Mucosa of descending colon (tissue), 3 donors: Measurements from ENCODE around the gene CLIC5. TPM values are rescaled to one million over a fixed set of nuclear protein-coding genes. Genes with fewer than 3 reads are reported as not detected.
A peak's percentile ranks its signal among the peaks of the same experiment; 100 is the strongest.

Experiments
- ATAC-seq: fragments of 200-7000 bp; cut with Tn5 transposase; one replicate; pipeline ENCODE4 v1.9.1; 2020; ENCODE audit warnings: mild to moderate bottlenecking, moderate library complexity
- DNase-seq, 3 donors: peaks; one replicate each; pipeline ENCODE4 v3.0.0-alpha.2; 2020
- H3K36me3 ChIP-seq: fragments of 200-600 bp; one replicate; pipeline ENCODE4 v1.8.0; 2021; ENCODE audit warnings: low read depth, mild to moderate bottlenecking
- H3K4me1 ChIP-seq: fragments of 200-600 bp; one replicate; pipeline ENCODE4 v1.8.0; 2021; ENCODE audit warnings: low read depth, mild to moderate bottlenecking
- H3K4me3 ChIP-seq: fragments of 200-600 bp; one replicate; pipeline ENCODE4 v1.8.0; 2021; ENCODE audit warnings: mild to moderate bottlenecking
- H3K9me3 ChIP-seq: fragments of 200-600 bp; one replicate; pipeline ENCODE4 v1.8.0; 2021; ENCODE audit warnings: mild to moderate bottlenecking
- CTCF ChIP-seq: fragments of 200-600 bp; IDR thresholded peaks from one replicate; pipeline ENCODE4 v1.8.0; 2022; ENCODE audit warnings: antibody characterized with exemption, mild to moderate bottlenecking
- intact Hi-C, 2 donors: fragments of 100-400 bp; cut with DNase I in 1 of 2; cut with micrococcal nuclease in 1 of 2; formaldehyde crosslinking; loops; one replicate each; pipeline versions ENCODE4 v1.11.0 to v1.11.1; 2022; cut with DNase I, micrococcal nuclease
- total RNA-seq, 3 donors: library from RNA; stranded (reverse); fragmentation: NEBNext Ultra II Directional in 2 of 3; extraction: Animal tissue kit (Norgen Biotek cat#: 25700) in 2 of 3; gene quantifications; one replicate each; pipeline versions ENCODE4 v1.2.1 to v1.2.4, GENCODE V29; 2021 to 2023
- donor health status: DM: no; HTN: no; CAD: no; lungs with moderate emphysema.
- donor health status: DM: no; HTN: no; CAD: no.
- donor health status: DM: no; HTN: yes; CAD: no.

Gene CLIC5
- total RNA-seq, 3 donors from 2014 or later, result 149 to 242 (median 215) TPM

DNA sequence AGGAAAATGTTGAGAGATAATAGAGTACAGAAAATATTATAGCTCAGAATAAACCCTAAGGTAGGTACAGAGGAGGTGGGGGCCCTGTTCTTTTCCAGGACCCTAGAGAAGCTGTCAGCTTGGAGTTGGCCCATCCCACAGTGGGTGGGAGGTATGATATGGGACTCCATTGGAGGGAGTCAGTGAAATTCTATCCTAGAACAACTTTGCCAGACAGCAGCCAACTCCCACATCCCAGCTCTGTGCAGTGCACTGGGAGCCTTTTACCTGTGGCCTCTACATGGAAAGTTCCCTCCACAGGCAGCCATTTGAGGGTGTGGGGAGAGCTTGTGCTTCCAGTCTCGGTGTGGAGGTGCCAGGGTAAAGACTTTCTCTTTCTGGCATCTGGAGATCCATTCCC is 36.8 kb upstream of the CLIC5 start:
- DNase-seq (peak in 2 of 3 donors; percentile 36 to 41), ATAC-seq (peak; percentile 2)
- intact Hi-C loops, result no loop called here
- no peaks in the 10 kb centered on the region for H3K9me3 ChIP-seq
- no peak for TF ChIP-seq CTCF
- no peaks in the 10 kb centered on the region for H3K36me3 ChIP-seq
- H3K4me1 ChIP-seq, result peaks cover 48% of the 10 kb centered on the region
- H3K4me3 ChIP-seq, result no peak overlapping the region

DNA sequence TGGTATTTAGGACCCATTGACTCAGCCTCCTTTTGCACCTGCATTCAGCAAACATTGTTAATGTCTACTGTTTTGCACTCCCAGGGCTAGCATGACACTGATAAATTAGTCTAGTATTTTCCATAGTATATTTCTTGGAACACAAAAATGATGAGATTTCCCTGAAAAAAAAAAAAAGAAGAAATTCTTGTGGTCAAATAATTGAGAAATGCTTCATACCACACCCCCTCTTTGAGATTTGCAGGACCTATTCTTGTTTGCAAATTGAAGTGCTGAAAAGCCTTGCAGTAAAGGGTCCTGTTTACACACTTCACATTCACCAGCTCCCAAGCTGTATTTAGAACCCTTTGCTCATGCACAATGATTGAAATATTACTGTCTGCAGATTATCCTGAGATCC is 36.3 kb upstream of the CLIC5 start:
- H3K36me3 ChIP-seq, result no peaks in the 10 kb centered on the region
- no peak for ATAC-seq
- DNase-seq, result no peak
- intact Hi-C loops, result no loop called here
- no peaks in the 10 kb centered on the region for H3K9me3 ChIP-seq
- no peak overlapping the region for H3K4me3 ChIP-seq
- peaks cover 48% of the 10 kb centered on the region for H3K4me1 ChIP-seq
- no peak for TF ChIP-seq CTCF

- H3K4me1 ChIP-seq, result peaks cover 43% of the 10 kb centered on the region
- no peak for TF ChIP-seq CTCF
- no peaks in the 10 kb centered on the region for H3K9me3 ChIP-seq
- no peak for DNase-seq
- no peak for ATAC-seq
- H3K36me3 ChIP-seq, result no peaks in the 10 kb centered on the region
- no peak overlapping the region for H3K4me3 ChIP-seq
- intact Hi-C loops, result no loop called here
These were observed 35.3 kb upstream of the CLIC5 start for GRCh38 chr6:46050845-46051405.

- H3K9me3 ChIP-seq, result no peaks in the 10 kb centered on the region
- DNase-seq (no peak), ATAC-seq (no peak)
- TF ChIP-seq CTCF, result no peak
- peaks cover 24% of the 10 kb centered on the region for H3K4me1 ChIP-seq
- no peaks in the 10 kb centered on the region for H3K36me3 ChIP-seq
- no peak overlapping the region for H3K4me3 ChIP-seq
- intact Hi-C loops, result no loop called here
These were observed 33.1 kb upstream of the CLIC5 start for GRCh38 chr6:46048646-46049297.

DNA sequence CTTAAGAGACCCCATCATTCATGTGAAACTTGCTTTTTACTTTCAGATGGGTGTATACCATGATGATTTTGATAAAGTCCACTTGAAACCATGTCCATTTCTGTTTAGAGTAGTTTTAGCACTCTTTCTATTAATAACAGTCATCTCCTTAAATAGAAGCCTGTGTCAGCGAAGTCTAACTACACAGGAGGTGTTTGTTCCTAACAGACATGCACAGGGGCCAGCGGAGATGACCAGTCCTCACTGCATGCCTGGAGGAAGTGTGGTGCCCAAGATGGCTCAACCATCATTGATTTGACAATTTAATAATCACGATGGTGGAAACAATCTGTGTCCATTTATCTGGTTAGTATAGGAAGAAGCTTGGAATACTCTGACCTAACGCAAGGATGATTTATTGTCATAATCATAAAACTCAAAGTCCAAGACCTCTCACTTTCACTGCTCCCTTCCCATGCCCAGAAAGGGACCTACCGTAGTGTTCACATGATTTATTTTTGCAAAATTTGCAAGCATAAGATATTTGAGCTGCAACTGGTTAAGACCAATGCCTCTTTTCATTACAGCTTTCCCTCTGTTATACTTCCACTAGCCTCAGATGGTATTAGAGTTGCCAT is 31.0 kb upstream of the CLIC5 start:
- H3K9me3 ChIP-seq, result no peaks in the 10 kb centered on the region
- no peak for TF ChIP-seq CTCF
- ATAC-seq (peak; percentile 50), DNase-seq (no peak)
- intact Hi-C loops, result no loop called here
- no peak overlapping the region for H3K4me3 ChIP-seq
- H3K36me3 ChIP-seq, result no peaks in the 10 kb centered on the region
- H3K4me1 ChIP-seq, result peaks cover 4% of the 10 kb centered on the region
